Astrocyte (in vitro differentiated cells and primary cell): ENCODE results near the gene IRS1. TPM values are rescaled to one million over a fixed set of nuclear protein-coding genes. Genes with fewer than 3 reads are reported as not detected.
A peak's percentile ranks its signal among the peaks of the same experiment; 100 is the strongest.

Experiments
- DNase-seq: peaks from one replicate; pipeline ENCODE4 v3.0.0-alpha.2; 2010; ENCODE audit warnings: low read depth
- FAIRE-seq: peaks from 2 replicates; lab custom pipeline; 2011; peaks lifted over from hg19 to GRCh38; lab: Jason Lieb, UNC
- H2AFZ ChIP-seq: 2 replicates; pipeline ENCODE4 v1.6.0; 2012; ENCODE audit warnings: low read depth, low read length, inconsistent platforms
- H3K27ac ChIP-seq: 2 replicates; pipeline ENCODE4 v1.5.1; 2011; ENCODE audit warnings: low read depth, low read length, inconsistent platforms
- H3K27me3 ChIP-seq: 2 replicates; pipeline ENCODE4 v1.6.0; 2011; ENCODE audit warnings: low read length, inconsistent platforms; ENCODE audit not compliant: insufficient read depth
- H3K36me3 ChIP-seq: 2 replicates; pipeline ENCODE4 v1.5.1; 2011; ENCODE audit warnings: low read length, inconsistent platforms; ENCODE audit not compliant: insufficient read depth
- H3K4me1 ChIP-seq: 2 replicates; pipeline ENCODE4 v1.5.1; 2011; ENCODE audit warnings: low read length, inconsistent platforms; ENCODE audit not compliant: insufficient read depth
- H3K4me2 ChIP-seq: 2 replicates; pipeline ENCODE4 v1.6.0; 2012; ENCODE audit warnings: low read length, inconsistent platforms
- H3K4me3 ChIP-seq: 2 replicates; pipeline ENCODE4 v1.5.1; 2011; ENCODE audit warnings: low read depth, mild to moderate bottlenecking, low read length, inconsistent platforms; ENCODE audit not compliant: insufficient read depth
- H3K79me2 ChIP-seq: 2 replicates; pipeline ENCODE4 v1.6.0; 2012; ENCODE audit warnings: mild to moderate bottlenecking, low read length, inconsistent platforms; ENCODE audit not compliant: insufficient read depth
- H3K9ac ChIP-seq: 2 replicates; pipeline ENCODE4 v1.6.0; 2012; ENCODE audit warnings: mild to moderate bottlenecking, low read length, inconsistent platforms
- H3K9me3 ChIP-seq: 2 replicates; pipeline ENCODE4 v1.5.1; 2012; ENCODE audit warnings: low read depth, mild to moderate bottlenecking, low read length, inconsistent platforms; ENCODE audit not compliant: insufficient read depth
- H4K20me1 ChIP-seq: 2 replicates; pipeline ENCODE4 v1.6.0; 2012; ENCODE audit warnings: low read length, inconsistent platforms; ENCODE audit not compliant: insufficient read depth
- H3K27ac Mint-ChIP-seq: one replicate; pipeline ENCODE4 v1.8.0; 2021; ENCODE audit warnings: mild to moderate bottlenecking, mixed read lengths; ENCODE audit not compliant: unreplicated experiment
- H3K27me3 Mint-ChIP-seq: one replicate; pipeline ENCODE4 v1.8.0; 2021; ENCODE audit warnings: low read depth, mixed read lengths; ENCODE audit not compliant: unreplicated experiment
- H3K36me3 Mint-ChIP-seq: one replicate; pipeline ENCODE4 v1.8.0; 2021; ENCODE audit warnings: low read depth, mixed read lengths; ENCODE audit not compliant: unreplicated experiment
- H3K4me1 Mint-ChIP-seq: one replicate; pipeline ENCODE4 v1.8.0; 2021; ENCODE audit warnings: low read depth, mixed read lengths; ENCODE audit not compliant: unreplicated experiment
- H3K4me3 Mint-ChIP-seq: one replicate; pipeline ENCODE4 v1.8.0; 2021; ENCODE audit warnings: mild to moderate bottlenecking, moderate library complexity, mixed read lengths; ENCODE audit not compliant: unreplicated experiment
- H3K9me3 Mint-ChIP-seq: one replicate; pipeline ENCODE4 v1.8.0; 2021; ENCODE audit warnings: mild to moderate bottlenecking, mixed read lengths; ENCODE audit not compliant: unreplicated experiment
- EZH2 ChIP-seq: IDR thresholded peaks from 2 replicates; pipeline ENCODE4 v1.6.1; 2012; ENCODE audit warnings: mild to moderate bottlenecking, low read length, inconsistent platforms; ENCODE audit not compliant: insufficient read depth
- total RNA-seq: library from RNA; stranded (reverse); gene quantifications from 2 replicates; pipeline ENCODE4 v1.2.1, GENCODE V29; 2021
- TF ChIP-seq, protein P1 (sequence below): IDR thresholded peaks from 2 replicates; pipeline ENCODE4 v1.5.1; 2011; ENCODE audit warnings: low read depth, mild to moderate bottlenecking, inconsistent platforms, low read length, moderate library complexity; ENCODE audit not compliant: insufficient read depth

The IRS1 gene
- total RNA-seq, 1 donor from 2014 or later: 45.0 TPM

DNA sequence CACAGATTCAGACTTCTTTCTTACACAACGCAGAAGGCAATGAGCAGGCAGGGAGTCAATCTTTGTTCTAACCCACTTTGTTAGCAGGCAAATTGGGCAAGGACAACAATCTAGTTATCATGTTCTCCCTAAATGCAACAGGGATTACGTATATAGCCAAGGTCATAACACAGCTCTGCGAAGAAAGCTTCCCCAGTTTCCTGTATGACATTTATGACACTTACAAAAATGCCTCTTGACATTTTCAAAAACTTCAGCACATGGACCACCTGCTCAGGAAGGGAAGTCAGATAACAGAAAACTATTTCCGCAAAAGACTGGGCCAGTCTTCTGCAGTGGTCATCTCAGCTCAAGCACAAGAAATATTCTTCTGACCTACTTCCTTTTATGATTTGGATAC is 106.1 kb downstream of the IRS1 start:
- H3K27me3 ChIP-seq: no peaks in the 10 kb centered on the region
- H3K4me3 ChIP-seq: no peak overlapping the region
- Mint-ChIP-seq H3K4me3 (no peak overlapping the region), H3K4me1 (peaks cover 29% of the 10 kb centered on the region), H3K36me3 (no peaks in the 10 kb centered on the region), H3K27ac (no peak overlapping the region), H3K27me3 (no peaks in the 10 kb centered on the region), H3K9me3 (no peaks in the 10 kb centered on the region)
- no peak overlapping the region for H3K27ac ChIP-seq
- DNase-seq (no peak), FAIRE-seq (no peak)
- no peak overlapping the region for H3K9ac ChIP-seq
- no peaks in the 10 kb centered on the region for H4K20me1 ChIP-seq
- H3K9me3 ChIP-seq: no peaks in the 10 kb centered on the region
- H2AFZ ChIP-seq: no peak overlapping the region
- H3K4me2 ChIP-seq: no peak overlapping the region
- no peak for TF ChIP-seq EZH2
- H3K4me1 ChIP-seq: peaks cover 8% of the 10 kb centered on the region
- H3K36me3 ChIP-seq: no peaks in the 10 kb centered on the region
- no peaks in the 10 kb centered on the region for H3K79me2 ChIP-seq

- H3K27ac Mint-ChIP-seq: no peak overlapping the region
- Histone ChIP-seq H3K27me3 (no peaks in the 10 kb centered on the region), H4K20me1 (no peaks in the 10 kb centered on the region), H3K4me1 (peaks cover 8% of the 10 kb centered on the region), H3K79me2 (no peaks in the 10 kb centered on the region), H3K4me3 (no peak overlapping the region), H2AFZ (no peak overlapping the region), H3K27ac (no peak overlapping the region), H3K36me3 (no peaks in the 10 kb centered on the region), H3K4me2 (no peak overlapping the region), H3K9me3 (no peaks in the 10 kb centered on the region), H3K9ac (no peak overlapping the region)
- H3K27me3 Mint-ChIP-seq: no peaks in the 10 kb centered on the region
- no peak for DNase-seq
- no peaks in the 10 kb centered on the region for H3K36me3 Mint-ChIP-seq
- peaks cover 6% of the 10 kb centered on the region for H3K9me3 Mint-ChIP-seq
- TF ChIP-seq EZH2: no peak
- TF ChIP-seq, protein P1, sequence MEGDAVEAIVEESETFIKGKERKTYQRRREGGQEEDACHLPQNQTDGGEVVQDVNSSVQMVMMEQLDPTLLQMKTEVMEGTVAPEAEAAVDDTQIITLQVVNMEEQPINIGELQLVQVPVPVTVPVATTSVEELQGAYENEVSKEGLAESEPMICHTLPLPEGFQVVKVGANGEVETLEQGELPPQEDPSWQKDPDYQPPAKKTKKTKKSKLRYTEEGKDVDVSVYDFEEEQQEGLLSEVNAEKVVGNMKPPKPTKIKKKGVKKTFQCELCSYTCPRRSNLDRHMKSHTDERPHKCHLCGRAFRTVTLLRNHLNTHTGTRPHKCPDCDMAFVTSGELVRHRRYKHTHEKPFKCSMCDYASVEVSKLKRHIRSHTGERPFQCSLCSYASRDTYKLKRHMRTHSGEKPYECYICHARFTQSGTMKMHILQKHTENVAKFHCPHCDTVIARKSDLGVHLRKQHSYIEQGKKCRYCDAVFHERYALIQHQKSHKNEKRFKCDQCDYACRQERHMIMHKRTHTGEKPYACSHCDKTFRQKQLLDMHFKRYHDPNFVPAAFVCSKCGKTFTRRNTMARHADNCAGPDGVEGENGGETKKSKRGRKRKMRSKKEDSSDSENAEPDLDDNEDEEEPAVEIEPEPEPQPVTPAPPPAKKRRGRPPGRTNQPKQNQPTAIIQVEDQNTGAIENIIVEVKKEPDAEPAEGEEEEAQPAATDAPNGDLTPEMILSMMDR: no peak
- H3K4me3 Mint-ChIP-seq: no peak overlapping the region
- no peak for FAIRE-seq
- peaks cover 34% of the 10 kb centered on the region for H3K4me1 Mint-ChIP-seq
Observed at GRCh38 chr2:226692521-226693126, 107.0 kb downstream of the IRS1 start.

DNA sequence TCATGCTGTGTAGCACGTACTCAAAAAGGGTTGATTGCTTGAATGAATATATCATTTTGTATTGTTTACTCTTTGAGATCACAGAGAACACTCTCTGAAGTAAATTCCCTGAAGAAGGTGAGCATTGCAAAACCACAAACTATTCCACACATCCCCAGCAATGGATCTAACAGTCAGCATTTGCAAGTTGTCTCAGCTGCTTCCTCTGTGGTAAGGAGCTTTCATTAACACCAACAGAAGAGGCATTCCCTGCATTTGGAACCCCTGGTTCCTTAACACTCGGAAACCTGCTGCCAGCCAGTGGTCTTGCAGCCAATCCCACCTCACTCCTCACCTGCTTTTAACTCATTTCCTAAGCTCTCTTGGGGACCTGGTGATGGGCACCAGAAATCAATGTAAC is 108.4 kb downstream of the IRS1 start:
- Histone ChIP-seq H3K4me2 (no peak overlapping the region), H4K20me1 (no peaks in the 10 kb centered on the region), H3K27me3 (no peaks in the 10 kb centered on the region), H3K27ac (no peak overlapping the region), H3K4me3 (no peak overlapping the region), H3K36me3 (no peaks in the 10 kb centered on the region), H3K9ac (no peak overlapping the region), H3K79me2 (no peaks in the 10 kb centered on the region), H3K9me3 (no peaks in the 10 kb centered on the region), H3K4me1 (peaks cover 8% of the 10 kb centered on the region), H2AFZ (no peak overlapping the region)
- no peak overlapping the region for H3K4me3 Mint-ChIP-seq
- peaks cover 36% of the 10 kb centered on the region for H3K4me1 Mint-ChIP-seq
- no peaks in the 10 kb centered on the region for H3K27me3 Mint-ChIP-seq
- TF ChIP-seq, protein P1: no peak
- TF ChIP-seq EZH2: no peak
- DNase-seq (peak; percentile 45), FAIRE-seq (no peak)
- peak overlapping the region; percentile 84 for H3K27ac Mint-ChIP-seq
- peaks cover 6% of the 10 kb centered on the region for H3K9me3 Mint-ChIP-seq
- H3K36me3 Mint-ChIP-seq: no peaks in the 10 kb centered on the region
